Measurements from ENCODE around the gene TYK2.

TYK2 gene

DNA sequence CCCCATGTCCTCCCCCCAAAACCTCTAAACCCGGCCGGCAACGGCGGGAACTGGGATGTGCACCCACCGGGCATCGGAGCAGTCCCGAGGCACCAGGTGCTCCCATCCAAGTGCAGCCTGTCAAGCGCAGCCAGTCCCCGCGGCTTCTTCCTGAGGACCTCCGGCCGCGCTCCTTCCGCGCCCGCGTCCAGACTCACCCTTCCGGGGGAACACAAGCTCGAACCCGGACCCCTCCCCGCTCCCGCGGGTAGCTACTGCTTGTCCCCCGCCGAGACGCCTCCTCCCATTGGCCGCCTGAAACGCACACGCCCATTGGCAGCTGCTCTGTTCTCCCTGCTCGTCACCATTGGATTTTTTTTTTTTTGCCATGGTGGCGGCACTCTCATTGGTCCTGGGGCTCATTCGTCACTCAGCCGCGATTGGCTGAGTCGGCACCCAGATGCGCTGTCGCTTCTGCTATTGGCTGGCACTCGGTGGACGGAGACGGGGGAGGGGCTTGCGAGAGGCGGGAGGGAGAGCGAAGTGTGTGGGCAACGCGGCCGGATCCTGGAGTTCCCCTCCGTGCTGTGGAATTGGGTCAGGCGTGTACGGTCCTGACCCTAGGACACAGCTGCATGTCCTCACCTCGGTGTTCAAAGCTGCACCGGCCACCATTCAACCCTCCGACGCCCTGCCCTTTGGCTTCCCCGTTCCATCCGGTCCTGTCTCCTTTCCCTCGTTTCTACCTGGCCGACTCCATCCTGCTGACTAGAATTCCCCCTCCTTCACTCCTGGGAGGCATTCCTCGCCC is at the start of gene TYK2:
TSS of gene TYK2 (minus strand) at position 260 of the 790 bp plus-strand sequence. CDS start 2,166 bp downstream, outside the sequence.
- DNase-seq (ENCODE audit: low read depth), result peak; percentile 97
- peak within 1 kb of the TSS; percentile 92 for H3K4me3 ChIP-seq (ENCODE audit: low read depth, low read length)
- TF ChIP-seq CTCF (IDR thresholded peaks at IDR 0.05; ENCODE audit: low read depth, low read length, missing control alignments), result no peak

DNA sequence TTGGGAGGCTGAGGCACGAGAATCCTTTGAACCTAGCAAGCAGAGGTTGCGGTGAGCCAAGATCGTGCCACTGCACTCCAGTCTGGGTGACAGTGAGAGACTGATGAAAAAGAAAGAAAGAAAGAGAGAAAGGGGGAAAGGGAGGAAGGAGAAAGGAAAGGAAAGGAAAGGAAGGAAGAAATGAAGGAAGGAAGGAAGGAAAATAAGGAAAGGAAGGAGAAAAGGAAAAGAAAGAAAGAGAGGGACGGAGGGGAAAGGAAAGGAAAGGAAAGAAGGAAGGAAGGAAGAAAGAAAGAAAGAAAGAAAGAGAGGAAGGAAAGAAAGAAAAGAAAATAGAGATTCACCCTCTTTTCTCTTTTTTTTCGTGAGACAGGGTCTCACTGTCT is 48.6 kb upstream of the TYK2 start:
- no peak for TF ChIP-seq CTCF (IDR thresholded peaks at IDR 0.05; ENCODE audit: low read depth, low read length, missing control alignments)
- H3K4me3 ChIP-seq (ENCODE audit: low read depth, low read length), result no peak overlapping the region
- DNase-seq (ENCODE audit: low read depth), result no peak

GRCh38 chr19:10427169-10427568 is 46.8 kb upstream of the TYK2 start:
- no peak overlapping the region for H3K4me3 ChIP-seq (ENCODE audit: low read depth, low read length)
- DNase-seq (ENCODE audit: low read depth), result no peak
- TF ChIP-seq CTCF (IDR thresholded peaks at IDR 0.05; ENCODE audit: low read depth, low read length, missing control alignments), result no peak

- peak overlapping the region; percentile 53 for H3K4me3 ChIP-seq (ENCODE audit: low read depth, low read length)
- no peak for DNase-seq (ENCODE audit: low read depth)
- peak; percentile 90 for TF ChIP-seq CTCF (IDR thresholded peaks at IDR 0.05; ENCODE audit: low read depth, low read length, missing control alignments)
These were observed 43.8 kb upstream of the TYK2 start for GRCh38 chr19:10424011-10424637.

DNA sequence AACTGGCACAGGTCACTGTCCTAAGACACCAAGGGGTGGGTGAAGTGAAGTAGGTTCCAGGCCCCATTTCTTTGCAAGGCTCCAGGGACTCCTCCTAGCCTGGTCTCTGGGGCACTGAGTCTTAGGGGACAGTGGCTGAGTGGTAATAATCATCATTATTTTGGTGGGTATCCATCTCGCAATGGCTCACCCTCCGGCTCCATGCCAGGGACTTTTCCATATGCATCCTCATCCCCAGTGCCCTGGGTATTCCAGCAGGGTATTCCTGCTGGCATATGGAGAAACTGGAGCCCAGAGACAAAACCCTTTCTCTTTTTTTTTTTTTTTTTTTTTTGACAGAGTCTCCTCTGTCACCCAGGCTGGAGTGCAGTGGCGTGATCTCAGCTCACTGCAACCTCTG is 42.5 kb upstream of the TYK2 start:
- DNase-seq (ENCODE audit: low read depth), result no peak
- H3K4me3 ChIP-seq (ENCODE audit: low read depth, low read length), result no peak overlapping the region
- TF ChIP-seq CTCF (IDR thresholded peaks at IDR 0.05; ENCODE audit: low read depth, low read length, missing control alignments), result no peak

GRCh38 chr19:10422046-10422461 is 41.7 kb upstream of the TYK2 start:
- DNase-seq (ENCODE audit: low read depth), result no peak
- no peak overlapping the region for H3K4me3 ChIP-seq (ENCODE audit: low read depth, low read length)

More at GRCh38 chr19:10422046-10422461, 41.7 kb upstream of the TYK2 start:
- TF ChIP-seq CTCF (IDR thresholded peaks at IDR 0.05; ENCODE audit: low read depth, low read length, missing control alignments), result no peak

Data from GM12864 (cell line).